Body of pancreas (tissue), 4 donors: ENCODE results near the gene BLOC1S1. TPM values are rescaled to one million over a fixed set of nuclear protein-coding genes. Genes with fewer than 3 reads are reported as not detected.

Source experiments
- ATAC-seq: fragments of 150-250 bp; one replicate; pipeline ENCODE4 v1.9.1; 2016
- DNase-seq, 4 donors: peaks; one replicate each; pipeline ENCODE4 v3.0.0-alpha.2; 2019
- H3K27ac ChIP-seq, 4 donors: fragments of 200-600 bp; sonication (generic); 1 replicate in 3 of 4; 2 replicates in 1 of 4; pipeline versions ENCODE4 v1.5.1 to v1.6.1; 2016 to 2019; ENCODE audit warnings: mild to moderate bottlenecking in 1 of 4, mixed read lengths in 1 of 4, moderate library complexity in 1 of 4
- H3K27me3 ChIP-seq, 2 donors: fragments of 200-600 bp; sonication (generic); one replicate each; pipeline ENCODE4 v1.6.0; 2016; ENCODE audit warnings: mild to moderate bottlenecking in 1 of 2
- H3K36me3 ChIP-seq, 2 donors: fragments of 200-600 bp; sonication (generic); replicated peaks in 1 of 2; 2 replicates each; pipeline ENCODE4 v1.5.1; 2016; ENCODE audit warnings: low read depth in 2 of 2; ENCODE audit not compliant: insufficient read depth in 1 of 2
- H3K4me1 ChIP-seq: fragments of 200-600 bp; sonication (generic); one replicate; pipeline ENCODE4 v1.6.0; 2016
- H3K4me3 ChIP-seq, 2 donors: fragments of 200-600 bp; sonication (generic); 1 replicate in 1 of 2; 2 replicates in 1 of 2; pipeline ENCODE4 v1.5.1; 2016 to 2019
- H3K9me3 ChIP-seq, 3 donors: fragments of 200-600 bp; sonication (generic); 1 replicate in 2 of 3; 2 replicates in 1 of 3; pipeline ENCODE4 v1.5.1; 2016
- CTCF ChIP-seq, 7 experiments: fragments of 450-650 bp in 4 of 7; fragments of 200-600 bp in 3 of 7; sonication (generic) in 3 of 7; IDR thresholded peaks; one replicate each; pipeline ENCODE4 v1.5.1; 2016 to 2019; ENCODE audit warnings: antibody characterized with exemption in 7 of 7
- POLR2A ChIP-seq, 3 donors: fragments of 450-650 bp; IDR thresholded peaks; one replicate each; pipeline ENCODE4 v1.6.1; 2016; ENCODE audit warnings: antibody characterized with exemption in 3 of 3, mild to moderate bottlenecking in 2 of 3
- WGBS, 2 donors: methylation state at CpG; one replicate each; pipeline ENCODE4 v1.1.5; 2017; 5-methylcytosine and 5-hydroxymethylcytosine counted together
- intact Hi-C: fragments of 100-400 bp; cut with DNase I; formaldehyde crosslinking; loops from one replicate; pipeline ENCODE4 v1.15.1; 2023
- total RNA-seq, 2 donors: library from RNA; depleted of rRNA; stranded (reverse); fragments of >200 nt; gene quantifications; one replicate each; pipeline ENCODE4 v1.1.0, GENCODE V29; 2016

BLOC1S1 gene
- total RNA-seq, 2 donors from 2014 or later, result 86.1 to 105 TPM

GRCh38 chr12:55726971-55727370 is 11.1 kb downstream of the BLOC1S1 start:
- intact Hi-C loops, result no loop called here
- H3K36me3 ChIP-seq, result peaks cover 0 to 7% of the 10 kb centered on the region in 2 donors
- ATAC-seq, result no peak
- no peak for TF ChIP-seq CTCF (IDR thresholded peaks at IDR 0.05)
- TF ChIP-seq POLR2A (IDR thresholded peaks at IDR 0.05), result no peak
- H3K9me3 ChIP-seq, result no peaks in the 10 kb centered on the region
- H3K27me3 ChIP-seq, result no peaks in the 10 kb centered on the region
- no peak for DNase-seq
- H3K4me3 ChIP-seq, result no peak overlapping the region
- peak overlapping the region; percentile 28 to 96 (median 92) for H3K27ac ChIP-seq
- H3K4me1 ChIP-seq, result peaks cover 57% of the 10 kb centered on the region
- 22 to 31% methylated on average over 9 to 10 of the region's 10 CpGs for WGBS, 2 donors

GRCh38 chr12:55727643-55728185 is 11.9 kb downstream of the BLOC1S1 start:
- intact Hi-C loops, result no loop called here
- Histone ChIP-seq H3K36me3 (peaks cover 0 to 7% of the 10 kb centered on the region in 2 donors), H3K4me3 (peak overlapping the region; percentile 31 to 77), H3K9me3 (no peaks in the 10 kb centered on the region), H3K4me1 (peaks cover 57% of the 10 kb centered on the region), H3K27me3 (no peaks in the 10 kb centered on the region), H3K27ac (peak overlapping the region; percentile 90 to 96 (median 95))
- 1 to 3% methylated on average over 9 of the region's 9 CpGs for WGBS, 2 donors
- peak; percentile 10 for ATAC-seq
- DNase-seq, result peak; percentile 70 to 84 (median 82)
- TF ChIP-seq CTCF (IDR thresholded peaks at IDR 0.05) (no peak), POLR2A (IDR thresholded peaks at IDR 0.05) (peak in 1 of 3 donors; percentile 40)

GRCh38 chr12:55728186-55728938 is 12.5 kb downstream of the BLOC1S1 start:
- peak; percentile 69 for ATAC-seq
- no peaks in the 10 kb centered on the region for H3K27me3 ChIP-seq
- H3K9me3 ChIP-seq, result no peaks in the 10 kb centered on the region
- peak overlapping the region; percentile 31 to 77 for H3K4me3 ChIP-seq
- peaks cover 54% of the 10 kb centered on the region for H3K4me1 ChIP-seq
- peak overlapping the region; percentile 90 to 96 (median 95) for H3K27ac ChIP-seq
- intact Hi-C loops, result no loop called here
- peaks cover 0 to 7% of the 10 kb centered on the region in 2 donors for H3K36me3 ChIP-seq
- peak; percentile 84 to 89 (median 86) for DNase-seq
- TF ChIP-seq CTCF (IDR thresholded peaks at IDR 0.05) (no peak), POLR2A (IDR thresholded peaks at IDR 0.05) (no peak)
- 0% methylated on average over 11 to 59 of the region's 61 CpGs for WGBS, 2 donors

GRCh38 chr12:55728939-55729818 is 13.3 kb downstream of the BLOC1S1 start, which contains the start of gene CD63:
CD63 (minus strand) TSS chr12:55729009; CDS start chr12:55728341, 668 bp downstream.
- H3K4me1 ChIP-seq, result peaks cover 46% of the 10 kb centered on the region
- no peaks in the 10 kb centered on the region for H3K27me3 ChIP-seq
- TF ChIP-seq CTCF (IDR thresholded peaks at IDR 0.05) (no peak), POLR2A (IDR thresholded peaks at IDR 0.05) (peak; percentile 68 to 85 (median 79))
- peak; percentile 87 to 93 (median 91) for DNase-seq
- intact Hi-C loops, result no loop called here
- peaks cover 0 to 7% of the 10 kb centered on the region in 2 donors for H3K36me3 ChIP-seq
- H3K4me3 ChIP-seq, result peak within 1 kb of the TSS; percentile 31 to 77
- H3K9me3 ChIP-seq, result no peaks in the 10 kb centered on the region
- WGBS, 2 donors, result 0% methylated on average over 1 to 31 of the region's 61 CpGs
- H3K27ac ChIP-seq, result peak within 1 kb of the TSS; percentile 90 to 96 (median 95)
- ATAC-seq, result peak; percentile 84
